Esophagus (tissue), 2 donors: Measurements from ENCODE around the gene HEXIM1. TPM values are rescaled to one million over a fixed set of nuclear protein-coding genes. Genes with fewer than 3 reads are reported as not detected.
A peak's percentile ranks its signal among the peaks of the same experiment; 100 is the strongest.

Source experiments
- H3K27ac ChIP-seq, 2 donors: one replicate each; pipeline ENCODE4 v1.5.1; 2013; ENCODE audit warnings: low read depth in 2 of 2, mild to moderate bottlenecking in 2 of 2, inconsistent platforms in 1 of 2, low read length in 1 of 2, moderate library complexity in 1 of 2
- H3K27me3 ChIP-seq, 2 donors: one replicate each; pipeline ENCODE4 v1.6.1; 2013; ENCODE audit warnings: low read length in 2 of 2, control low read depth in 1 of 2, mild to moderate bottlenecking in 1 of 2; ENCODE audit not compliant: insufficient read depth in 2 of 2, control insufficient read depth in 1 of 2
- H3K36me3 ChIP-seq, 2 donors: one replicate each; pipeline ENCODE4 v1.6.1; 2013; ENCODE audit warnings: low read length in 1 of 2; ENCODE audit not compliant: control insufficient read depth in 2 of 2, insufficient read depth in 2 of 2
- H3K4me1 ChIP-seq, 2 donors: one replicate each; pipeline ENCODE4 v1.6.1; 2013; ENCODE audit warnings: low read length in 1 of 2; ENCODE audit not compliant: control insufficient read depth in 2 of 2, insufficient read depth in 2 of 2
- H3K4me3 ChIP-seq, 2 donors: one replicate each; pipeline ENCODE4 v1.5.1; 2013; ENCODE audit warnings: low read length in 2 of 2, mild to moderate bottlenecking in 2 of 2, low read depth in 1 of 2, moderate library complexity in 1 of 2
- H3K9me3 ChIP-seq, 2 donors: one replicate each; pipeline ENCODE4 v1.6.1; 2013; ENCODE audit warnings: mild to moderate bottlenecking in 2 of 2, low read depth in 1 of 2, low read length in 1 of 2, moderate library complexity in 1 of 2; ENCODE audit not compliant: control insufficient read depth in 2 of 2, insufficient read depth in 1 of 2
- WGBS, 2 donors: extraction: QIAGEN DNeasy Blood & Tissue Kit; methylation state at CpG; one replicate each; pipeline ENCODE4 v1.1.7; 2013; 5-methylcytosine and 5-hydroxymethylcytosine counted together
- polyA plus RNA-seq, 2 donors: library from polyadenylated mRNA; stranded (reverse); fragments of 200-250 nt; gene quantifications; one replicate each; pipeline ENCODE4 v1.2.3, GENCODE V29; 2013
- donor health status: healthy with polysubstance abuse.
- donor health status: Bipolar disorder and iron deficiency.

The HEXIM1 gene
- polyA plus RNA-seq, 2 donors, result 20.4 to 24.2 TPM

DNA sequence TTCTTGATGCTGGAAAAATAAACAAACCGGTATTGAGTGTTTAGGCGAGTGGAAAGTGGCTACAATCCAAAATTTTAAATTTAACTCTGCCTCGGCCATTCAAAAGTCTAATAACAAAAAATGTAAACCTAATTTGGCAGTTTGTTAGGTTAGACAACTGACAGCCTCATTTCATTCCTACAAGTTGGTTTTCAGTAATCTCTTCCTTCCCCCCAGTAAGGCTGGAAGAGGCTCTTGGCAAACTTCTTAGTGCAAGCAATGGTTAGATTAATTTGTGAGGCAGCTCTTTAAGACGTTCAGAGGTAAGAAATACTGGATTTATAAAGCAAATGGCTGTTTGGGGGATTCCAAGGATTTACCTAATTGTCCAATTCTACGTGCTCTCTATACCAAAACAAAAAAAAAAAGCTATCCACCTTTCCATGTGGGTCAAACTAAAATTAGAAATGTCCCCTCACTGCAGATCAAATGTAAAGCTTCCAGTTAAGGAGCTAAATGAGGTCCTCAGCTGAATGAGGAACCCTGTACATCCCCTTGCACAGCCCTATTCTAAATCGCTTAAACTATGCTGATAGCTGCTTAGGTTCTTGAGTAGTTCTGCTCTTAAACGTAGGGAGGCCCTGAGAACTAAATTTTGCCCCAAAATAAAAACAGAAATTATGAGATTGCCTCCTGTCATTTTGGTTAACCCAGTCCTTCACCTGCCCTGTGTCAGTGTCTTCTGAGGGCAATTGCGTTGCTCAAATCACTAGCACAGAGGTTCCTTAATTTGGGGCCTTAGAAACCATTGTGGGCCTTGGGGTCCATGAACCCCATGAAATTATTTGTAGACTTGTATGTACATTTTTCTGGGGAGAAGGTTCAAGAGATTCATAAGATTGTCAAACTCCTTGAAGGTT is 2.9 kb downstream of the HEXIM1 start:
- Histone ChIP-seq H3K4me1 (peaks cover 0 to 2% of the 10 kb centered on the region in 2 donors), H3K36me3 (no peaks in the 10 kb centered on the region), H3K27ac (peak overlapping the region; percentile 62 to 68), H3K27me3 (no peaks in the 10 kb centered on the region), H3K9me3 (no peaks in the 10 kb centered on the region), H3K4me3 (peak overlapping the region in 1 of 2 donors; percentile 96)
- 27 to 29% methylated on average over 8 of the region's 8 CpGs for whole genome bisulfite sequencing, 2 donors

DNA sequence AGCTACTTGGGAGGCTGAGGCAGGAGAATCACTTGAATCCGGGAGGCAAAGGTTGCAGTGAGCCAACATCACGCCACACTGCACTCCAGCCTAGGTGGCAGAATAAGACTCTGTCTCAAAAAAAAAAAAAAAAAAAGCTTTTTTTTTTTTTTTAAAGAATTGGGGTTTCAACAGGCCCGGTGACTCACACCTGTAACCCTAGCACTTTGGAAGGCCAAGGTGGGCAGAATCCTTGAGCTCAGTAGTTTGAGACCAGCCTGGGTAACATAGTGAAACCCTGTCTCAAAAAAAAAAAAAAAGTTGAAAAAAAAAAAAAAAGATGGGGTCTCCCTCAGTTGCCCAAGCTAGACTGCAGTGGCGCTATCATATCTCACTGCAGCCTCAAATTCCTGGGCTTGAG is 6.8 kb downstream of the HEXIM1 start:
- peaks cover 0 to 2% of the 10 kb centered on the region in 2 donors for H3K36me3 ChIP-seq
- no peaks in the 10 kb centered on the region for H3K9me3 ChIP-seq
- H3K4me3 ChIP-seq, result no peak overlapping the region
- H3K27me3 ChIP-seq, result no peaks in the 10 kb centered on the region
- H3K27ac ChIP-seq, result peak overlapping the region; percentile 6 to 47
- H3K4me1 ChIP-seq, result peaks cover 2 to 5% of the 10 kb centered on the region in 2 donors
- 74 to 85% methylated on average over 4 of the region's 4 CpGs for WGBS, 2 donors

- Histone ChIP-seq H3K27me3 (no peaks in the 10 kb centered on the region), H3K27ac (peak overlapping the region; percentile 6 to 47), H3K9me3 (no peaks in the 10 kb centered on the region), H3K36me3 (peaks cover 0 to 2% of the 10 kb centered on the region in 2 donors), H3K4me3 (no peak overlapping the region), H3K4me1 (peaks cover 2 to 5% of the 10 kb centered on the region in 2 donors)
- 91 to 98% methylated on average over 2 of the region's 2 CpGs for WGBS, 2 donors
Observed at GRCh38 chr17:45155483-45155882, 7.2 kb downstream of the HEXIM1 start.

GRCh38 chr17:45156242-45156641 is 8.0 kb downstream of the HEXIM1 start:
- H3K4me1 ChIP-seq, result peaks cover 2 to 5% of the 10 kb centered on the region in 2 donors
- peaks cover 0 to 2% of the 10 kb centered on the region in 2 donors for H3K36me3 ChIP-seq
- H3K27ac ChIP-seq, result no peak overlapping the region
- WGBS, 2 donors, result 87 to 88% methylated on average over 3 of the region's 3 CpGs
- H3K4me3 ChIP-seq, result no peak overlapping the region
- H3K27me3 ChIP-seq, result no peaks in the 10 kb centered on the region
- no peaks in the 10 kb centered on the region for H3K9me3 ChIP-seq

DNA sequence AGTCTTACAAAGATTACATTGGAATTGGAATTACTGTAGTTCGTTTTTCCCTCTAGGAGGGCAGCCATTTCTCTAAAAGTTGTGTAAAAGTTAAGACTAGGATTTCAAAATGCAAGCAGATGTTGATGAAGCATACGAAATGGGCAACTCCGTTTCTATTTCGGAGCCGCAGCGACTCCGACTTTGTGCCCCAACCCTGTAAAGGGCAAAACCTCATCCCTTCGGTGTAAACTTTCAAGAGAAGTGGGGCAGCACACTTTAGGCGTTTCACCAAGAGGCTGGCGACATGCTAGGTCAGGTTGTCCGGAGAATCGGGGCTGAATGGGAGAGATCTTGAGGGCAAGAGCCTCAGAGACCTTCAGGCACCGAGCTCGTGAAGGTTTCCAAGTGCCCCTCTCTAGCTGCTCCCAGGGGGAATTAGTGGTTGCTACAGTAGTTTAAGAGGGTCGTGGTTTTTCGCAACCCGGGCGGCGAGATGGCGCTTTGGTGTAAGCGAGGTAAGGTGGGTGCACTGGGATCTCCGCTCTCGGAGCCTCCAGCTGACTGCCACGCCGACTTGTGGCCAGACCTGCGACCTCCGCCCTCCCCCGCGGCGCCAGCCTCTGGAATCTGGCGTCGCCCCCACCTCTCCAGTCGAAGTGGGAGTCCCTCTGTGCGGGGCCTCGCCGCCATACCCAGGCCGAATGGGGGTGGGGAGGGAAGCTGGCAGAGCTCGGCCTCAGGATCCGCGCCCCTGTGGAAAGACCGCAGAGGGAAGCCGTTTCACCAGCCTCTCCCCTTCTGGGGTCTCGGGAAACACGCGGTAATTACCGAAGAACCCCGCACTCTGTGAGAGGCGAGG is 12.4 kb downstream of the HEXIM1 start:
- 0 to 1% methylated on average over 47 to 48 of the region's 48 CpGs for WGBS, 2 donors
- H3K4me3 ChIP-seq, result peak overlapping the region; percentile 89 to 98
- H3K36me3 ChIP-seq, result peaks cover 0 to 4% of the 10 kb centered on the region in 2 donors
- peaks cover 5 to 11% of the 10 kb centered on the region in 2 donors for H3K4me1 ChIP-seq
- H3K27me3 ChIP-seq, result no peaks in the 10 kb centered on the region
- peak overlapping the region; percentile 97 to 99 for H3K27ac ChIP-seq
- H3K9me3 ChIP-seq, result no peaks in the 10 kb centered on the region

GRCh38 chr17:45161288-45162024 is 13.2 kb downstream of the HEXIM1 start, which contains the start of gene HEXIM2:
Gene HEXIM2 (plus strand): TSS chr17:45161875. CDS start chr17:45162794, 919 bp downstream.
- Histone ChIP-seq H3K36me3 (peaks cover 0 to 4% of the 10 kb centered on the region in 2 donors), H3K4me1 (peaks cover 5 to 11% of the 10 kb centered on the region in 2 donors), H3K9me3 (no peaks in the 10 kb centered on the region), H3K27me3 (no peaks in the 10 kb centered on the region), H3K4me3 (peak within 1 kb of the TSS; percentile 89 to 98), H3K27ac (peak within 1 kb of the TSS; percentile 97 to 99)
- WGBS, 2 donors, result 0% methylated on average over 47 to 53 of the region's 53 CpGs

DNA sequence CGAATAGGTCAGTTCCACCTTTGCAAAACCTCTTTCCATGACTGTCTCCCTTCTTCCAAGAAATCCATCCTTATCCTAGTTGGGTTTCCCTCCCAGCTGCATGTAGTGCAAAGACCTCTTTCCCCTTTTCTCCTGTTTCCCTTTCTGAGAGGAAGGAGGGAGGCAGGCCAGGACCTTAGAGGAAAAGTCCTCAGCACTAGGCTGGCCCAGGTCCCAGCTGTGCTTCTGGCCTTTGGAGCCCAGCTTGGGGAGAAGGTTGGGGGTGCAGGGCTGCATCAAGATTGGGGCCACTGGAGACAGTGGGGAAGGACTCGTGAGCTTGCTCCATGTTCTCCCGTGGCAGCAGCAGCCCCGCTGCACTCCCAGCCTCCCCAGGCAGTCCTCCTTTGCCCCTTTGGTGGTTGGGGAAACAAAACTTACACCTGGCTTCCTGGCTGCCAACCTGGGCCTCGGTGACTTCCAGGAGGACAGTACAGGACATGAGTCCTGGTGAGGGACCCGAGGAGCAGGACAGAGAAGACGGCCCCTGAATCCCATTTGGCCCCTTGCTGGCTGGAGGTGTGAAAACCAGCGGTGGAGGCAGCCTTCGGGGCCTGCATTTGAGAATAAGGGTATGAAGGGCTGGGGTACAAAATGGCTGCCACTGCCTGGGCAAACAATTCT is 13.9 kb downstream of the HEXIM1 start:
- H3K9me3 ChIP-seq, result no peaks in the 10 kb centered on the region
- peak overlapping the region; percentile 53 to 77 for H3K27ac ChIP-seq
- H3K36me3 ChIP-seq, result peaks cover 0 to 4% of the 10 kb centered on the region in 2 donors
- H3K4me3 ChIP-seq, result peak overlapping the region in 1 of 2 donors; percentile 23
- WGBS, 2 donors, result 55 to 59% methylated on average over 9 of the region's 9 CpGs
- H3K27me3 ChIP-seq, result no peaks in the 10 kb centered on the region
- peaks cover 5 to 11% of the 10 kb centered on the region in 2 donors for H3K4me1 ChIP-seq

GRCh38 chr17:45164734-45165269 is 16.5 kb downstream of the HEXIM1 start:
- 90% methylated on average over 7 of the region's 7 CpGs for WGBS, 2 donors
- Histone ChIP-seq H3K4me1 (peaks cover 5% of the 10 kb centered on the region in 2 donors), H3K27me3 (no peaks in the 10 kb centered on the region), H3K4me3 (no peak overlapping the region), H3K36me3 (peaks cover 0 to 5% of the 10 kb centered on the region in 2 donors), H3K27ac (no peak overlapping the region), H3K9me3 (no peaks in the 10 kb centered on the region)
